ENCODE measurements around the gene DOCK11.
"Not testable (repeated sequence)": the region's sequence is repeated elsewhere in the genome, so short reads cannot be mapped to it uniquely, and the experiment has no call there.

DOCK11 gene

GRCh38 chrX:118495061-118495921 lies at the start of gene DOCK11:
DOCK11 (plus strand) TSS chrX:118495815; CDS start chrX:118495972, 157 bp downstream.
- peak within 1 kb of the TSS; percentile 89 for H3K4me3 ChIP-seq (ENCODE audit: low read depth, low read length)
- DNase-seq (ENCODE audit: low read depth), result peak; percentile 67
- TF ChIP-seq CTCF (IDR thresholded peaks at IDR 0.05; ENCODE audit: low read depth, low read length, missing control alignments), result no peak

- no peak overlapping the region for H3K4me3 ChIP-seq (ENCODE audit: low read depth, low read length)
- no peak for TF ChIP-seq CTCF (IDR thresholded peaks at IDR 0.05; ENCODE audit: low read depth, low read length, missing control alignments)
- DNase-seq (ENCODE audit: low read depth), result no peak
Measured at GRCh38 chrX:118448273-118448783, 47.3 kb upstream of the DOCK11 start.

GRCh38 chrX:118455013-118455412 lies 40.6 kb upstream of the DOCK11 start:
- TF ChIP-seq CTCF (IDR thresholded peaks at IDR 0.05; ENCODE audit: low read depth, low read length, missing control alignments), result no peak

GRCh38 chrX:118459494-118459893 lies 36.1 kb upstream of the DOCK11 start:
- peak; percentile 44 for TF ChIP-seq CTCF (IDR thresholded peaks at IDR 0.05; ENCODE audit: low read depth, low read length, missing control alignments)
- no peak for DNase-seq (ENCODE audit: low read depth)
- H3K4me3 ChIP-seq (ENCODE audit: low read depth, low read length), result no peak overlapping the region

More at GRCh38 chrX:118455013-118455412, 40.6 kb upstream of the DOCK11 start:
- no peak overlapping the region for H3K4me3 ChIP-seq (ENCODE audit: low read depth, low read length)
- no peak for DNase-seq (ENCODE audit: low read depth)

GRCh38 chrX:118464501-118464900 lies 31.1 kb upstream of the DOCK11 start:
- no peak for TF ChIP-seq CTCF (IDR thresholded peaks at IDR 0.05; ENCODE audit: low read depth, low read length, missing control alignments)
- DNase-seq (ENCODE audit: low read depth), result no peak
- no peak overlapping the region for H3K4me3 ChIP-seq (ENCODE audit: low read depth, low read length)

GRCh38 chrX:118468122-118468521 lies 27.5 kb upstream of the DOCK11 start:
- TF ChIP-seq CTCF (IDR thresholded peaks at IDR 0.05; ENCODE audit: low read depth, low read length, missing control alignments), result no peak
- no peak for DNase-seq (ENCODE audit: low read depth)
- no peak overlapping the region for H3K4me3 ChIP-seq (ENCODE audit: low read depth, low read length)

GRCh38 chrX:118470721-118471347 lies 24.8 kb upstream of the DOCK11 start:
- not testable (repeated sequence) for DNase-seq (ENCODE audit: low read depth); H3K4me3 ChIP-seq (ENCODE audit: low read depth, low read length)

Data from GM12864 (cell line).